IPS-18a (cell line): ENCODE data around the gene JAG1.

Experiments used
- H3K27ac ChIP-seq: one replicate; pipeline ENCODE4 v1.5.1; 2013; ENCODE audit warnings: low read length
- H3K27me3 ChIP-seq: one replicate; pipeline ENCODE4 v1.6.1; 2013; ENCODE audit warnings: mild to moderate bottlenecking, low read length; ENCODE audit not compliant: control insufficient read depth, insufficient read depth
- H3K36me3 ChIP-seq: one replicate; pipeline ENCODE4 v1.6.1; 2013; ENCODE audit warnings: low read depth, low read length; ENCODE audit not compliant: control insufficient read depth
- H3K4me1 ChIP-seq: one replicate; pipeline ENCODE4 v1.6.1; 2013; ENCODE audit warnings: low read depth, low read length; ENCODE audit not compliant: control insufficient read depth
- H3K4me3 ChIP-seq: one replicate; pipeline ENCODE4 v1.5.1; 2013; ENCODE audit warnings: low read length
- H3K9ac ChIP-seq: one replicate; pipeline ENCODE4 v1.6.1; 2013; ENCODE audit warnings: mild to moderate bottlenecking, low read length, moderate library complexity
- H3K9me3 ChIP-seq: one replicate; pipeline ENCODE4 v1.6.1; 2013; ENCODE audit warnings: low read depth, low read length; ENCODE audit not compliant: control insufficient read depth

JAG1 gene

GRCh38 chr20:10647909-10648308 lies 25.9 kb downstream of the JAG1 start:
- Histone ChIP-seq H3K9ac (no peak overlapping the region), H3K27me3 (no peaks in the 10 kb centered on the region), H3K36me3 (peaks cover 92% of the 10 kb centered on the region), H3K27ac (no peak overlapping the region), H3K4me1 (peaks cover 32% of the 10 kb centered on the region), H3K4me3 (no peak overlapping the region), H3K9me3 (no peaks in the 10 kb centered on the region)

GRCh38 chr20:10647471-10647870 lies 26.3 kb downstream of the JAG1 start:
- Histone ChIP-seq H3K36me3 (peaks cover 92% of the 10 kb centered on the region), H3K27ac (no peak overlapping the region), H3K9ac (no peak overlapping the region), H3K4me1 (peaks cover 32% of the 10 kb centered on the region), H3K9me3 (no peaks in the 10 kb centered on the region), H3K4me3 (no peak overlapping the region), H3K27me3 (no peaks in the 10 kb centered on the region)

- peaks cover 32% of the 10 kb centered on the region for H3K4me1 ChIP-seq
- no peaks in the 10 kb centered on the region for H3K27me3 ChIP-seq
- no peak overlapping the region for H3K27ac ChIP-seq
- H3K4me3 ChIP-seq = no peak overlapping the region
- H3K36me3 ChIP-seq = peaks cover 94% of the 10 kb centered on the region
- H3K9ac ChIP-seq = no peak overlapping the region
- no peaks in the 10 kb centered on the region for H3K9me3 ChIP-seq
These were observed 26.8 kb downstream of the JAG1 start for GRCh38 chr20:10646886-10647420.

- Histone ChIP-seq H3K27me3 (no peaks in the 10 kb centered on the region), H3K9ac (no peak overlapping the region), H3K36me3 (peaks cover 94% of the 10 kb centered on the region), H3K4me3 (no peak overlapping the region), H3K27ac (no peak overlapping the region), H3K9me3 (no peaks in the 10 kb centered on the region), H3K4me1 (peaks cover 32% of the 10 kb centered on the region)
These were observed 27.8 kb downstream of the JAG1 start for GRCh38 chr20:10646006-10646405.

- Histone ChIP-seq H3K27ac (no peak overlapping the region), H3K36me3 (peaks cover 94% of the 10 kb centered on the region)
These were observed 28.6 kb downstream of the JAG1 start for GRCh38 chr20:10645205-10645570.

GRCh38 chr20:10644458-10645204 lies 29.2 kb downstream of the JAG1 start:
- H3K27me3 ChIP-seq = no peaks in the 10 kb centered on the region
- no peak overlapping the region for H3K27ac ChIP-seq
- peaks cover 21% of the 10 kb centered on the region for H3K4me1 ChIP-seq
- H3K36me3 ChIP-seq = peaks cover 94% of the 10 kb centered on the region
- no peaks in the 10 kb centered on the region for H3K9me3 ChIP-seq
- no peak overlapping the region for H3K9ac ChIP-seq
- no peak overlapping the region for H3K4me3 ChIP-seq

More at GRCh38 chr20:10645205-10645570, 28.6 kb downstream of the JAG1 start:
- H3K9me3 ChIP-seq = no peaks in the 10 kb centered on the region
- H3K4me1 ChIP-seq = peaks cover 26% of the 10 kb centered on the region
- H3K27me3 ChIP-seq = no peaks in the 10 kb centered on the region
- H3K9ac ChIP-seq = no peak overlapping the region
- H3K4me3 ChIP-seq = no peak overlapping the region

GRCh38 chr20:10643560-10643873 lies 30.3 kb downstream of the JAG1 start:
- Histone ChIP-seq H3K4me1 (peaks cover 20% of the 10 kb centered on the region), H3K9ac (no peak overlapping the region), H3K27ac (no peak overlapping the region), H3K27me3 (no peaks in the 10 kb centered on the region), H3K4me3 (no peak overlapping the region), H3K9me3 (no peaks in the 10 kb centered on the region), H3K36me3 (peaks cover 96% of the 10 kb centered on the region)

GRCh38 chr20:10642856-10643559 lies 30.8 kb downstream of the JAG1 start:
- H3K9ac ChIP-seq = no peak overlapping the region
- H3K27ac ChIP-seq = no peak overlapping the region
- H3K27me3 ChIP-seq = no peaks in the 10 kb centered on the region
- H3K36me3 ChIP-seq = peaks cover 96% of the 10 kb centered on the region
- no peaks in the 10 kb centered on the region for H3K9me3 ChIP-seq
- no peak overlapping the region for H3K4me3 ChIP-seq
- peaks cover 20% of the 10 kb centered on the region for H3K4me1 ChIP-seq

- Histone ChIP-seq H3K9ac (no peak overlapping the region), H3K9me3 (no peaks in the 10 kb centered on the region), H3K27me3 (no peaks in the 10 kb centered on the region), H3K4me3 (no peak overlapping the region), H3K4me1 (peaks cover 23% of the 10 kb centered on the region), H3K27ac (no peak overlapping the region), H3K36me3 (peaks cover 85% of the 10 kb centered on the region)
These were observed 31.9 kb downstream of the JAG1 start for GRCh38 chr20:10641893-10642292.

- H3K9ac ChIP-seq = no peak overlapping the region
- H3K4me1 ChIP-seq = peaks cover 27% of the 10 kb centered on the region
- H3K36me3 ChIP-seq = peaks cover 80% of the 10 kb centered on the region
- no peak overlapping the region for H3K4me3 ChIP-seq
- no peaks in the 10 kb centered on the region for H3K27me3 ChIP-seq
- no peak overlapping the region for H3K27ac ChIP-seq
- H3K9me3 ChIP-seq = no peaks in the 10 kb centered on the region
These were observed 32.3 kb downstream of the JAG1 start for GRCh38 chr20:10641467-10641866.

- H3K9ac ChIP-seq = no peak overlapping the region
- H3K9me3 ChIP-seq = no peaks in the 10 kb centered on the region
- no peak overlapping the region for H3K4me3 ChIP-seq
- peaks cover 75% of the 10 kb centered on the region for H3K36me3 ChIP-seq
- peaks cover 33% of the 10 kb centered on the region for H3K4me1 ChIP-seq
- H3K27me3 ChIP-seq = no peaks in the 10 kb centered on the region
- H3K27ac ChIP-seq = no peak overlapping the region
These were observed 32.9 kb downstream of the JAG1 start for GRCh38 chr20:10640897-10641296.
